ENCODE data around the gene RGS2. TPM values are rescaled to one million over a fixed set of nuclear protein-coding genes. Genes with fewer than 3 reads are reported as not detected.

The RGS2 gene
- polyA plus RNA-seq, 1 donor: 79.7 TPM

DNA sequence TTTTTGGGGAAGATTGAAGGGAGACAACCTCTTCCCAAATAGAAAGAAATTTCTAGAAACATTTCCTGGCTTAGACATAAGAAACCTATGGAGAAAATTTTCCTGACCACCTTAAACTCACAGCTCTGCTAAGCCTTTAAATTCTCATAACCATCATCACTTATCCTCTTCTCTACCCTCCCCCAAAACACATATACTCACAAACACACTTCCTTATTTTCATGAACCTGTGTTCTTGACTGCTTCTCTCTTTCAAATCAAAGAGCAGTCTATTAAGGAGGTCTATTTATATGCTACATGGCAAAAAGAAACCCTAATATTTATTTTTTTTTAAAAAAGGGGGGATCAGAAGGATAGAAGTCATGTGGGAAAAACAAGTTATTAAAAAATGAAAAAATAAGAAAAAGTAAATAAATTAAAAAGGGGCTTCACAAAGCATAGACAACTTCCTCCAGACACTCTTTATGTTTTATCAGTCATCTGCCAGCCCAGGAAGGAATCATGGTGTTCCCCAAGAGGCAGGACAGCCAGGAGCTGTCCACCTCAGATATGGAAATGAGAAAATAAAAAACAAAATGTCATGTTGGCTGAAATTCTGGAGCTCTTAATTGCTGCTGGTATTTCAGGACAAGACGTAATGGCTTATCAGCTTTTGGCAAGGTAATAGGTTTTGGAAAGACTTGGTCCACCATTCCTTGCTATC lies 12.8 kb upstream of the RGS2 start:
- no peak for DNase-seq

- DNase-seq: no peak
Measured at GRCh38 chr1:192797143-192797542, 11.7 kb upstream of the RGS2 start.

DNA sequence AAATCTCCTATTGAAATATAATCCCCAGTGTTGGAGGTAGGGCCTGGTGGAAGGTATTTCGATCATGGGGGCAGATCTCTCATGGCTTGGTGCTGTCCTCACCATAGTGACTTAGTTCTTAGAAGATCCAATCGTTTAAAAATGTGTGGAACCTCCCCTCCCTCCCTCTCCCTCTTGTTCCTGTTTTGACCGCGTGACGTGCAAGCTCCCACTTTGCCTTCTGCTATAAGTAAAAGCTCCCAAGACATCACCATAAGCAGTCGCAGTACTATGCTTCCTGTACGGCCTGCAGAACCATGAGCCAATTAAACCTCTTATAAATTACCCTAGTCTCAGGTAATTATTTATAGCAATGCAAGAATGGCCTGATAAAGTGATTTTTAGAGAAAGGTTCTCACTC lies 10.9 kb upstream of the RGS2 start:
- DNase-seq: no peak

GRCh38 chr1:192801451-192801850 lies 7.4 kb upstream of the RGS2 start:
- no peak for DNase-seq

DNA sequence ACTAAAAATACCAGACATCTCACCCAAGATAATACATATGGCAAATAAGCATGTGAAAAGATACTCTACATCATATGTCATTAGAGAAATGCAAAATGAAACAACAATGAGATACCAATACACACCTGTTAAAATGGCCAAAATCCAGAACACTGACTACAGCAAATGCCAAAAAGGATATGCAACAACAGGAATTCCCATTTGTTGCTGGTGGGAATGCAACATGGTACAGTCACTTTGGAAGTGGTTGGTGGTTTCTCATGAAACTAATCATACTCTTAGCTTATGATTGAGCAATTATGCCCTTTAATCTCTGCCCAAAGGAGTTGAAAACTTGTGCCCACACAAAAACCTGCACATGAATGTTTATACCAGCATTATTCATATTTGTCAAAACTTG lies 6.4 kb upstream of the RGS2 start:
- DNase-seq: no peak

- DNase-seq: no peak
Measured at GRCh38 chr1:192803501-192803900, 5.3 kb upstream of the RGS2 start.

DNA sequence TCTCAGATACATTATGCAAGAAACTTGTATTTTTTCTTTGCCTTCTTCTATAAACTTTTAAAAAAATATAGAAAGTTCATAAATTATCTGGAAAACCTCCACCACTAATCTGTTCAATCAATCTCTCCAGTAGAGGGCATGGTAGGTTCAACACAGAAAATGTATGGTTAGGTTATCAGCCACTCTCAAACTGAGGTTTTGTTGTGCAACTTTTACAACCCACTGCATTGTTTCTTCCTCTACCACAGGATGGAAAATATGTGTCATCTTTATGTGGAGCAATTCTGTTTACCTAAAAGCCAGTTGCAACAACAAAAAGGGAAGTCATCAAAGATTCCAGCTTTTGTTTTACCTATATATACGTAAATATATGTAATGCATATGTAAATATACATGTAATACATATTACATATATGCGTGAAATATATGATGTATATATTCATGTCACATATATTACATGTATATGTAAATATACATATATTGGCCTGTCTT lies 3.0 kb upstream of the RGS2 start:
- DNase-seq: peak; percentile 38

DNA sequence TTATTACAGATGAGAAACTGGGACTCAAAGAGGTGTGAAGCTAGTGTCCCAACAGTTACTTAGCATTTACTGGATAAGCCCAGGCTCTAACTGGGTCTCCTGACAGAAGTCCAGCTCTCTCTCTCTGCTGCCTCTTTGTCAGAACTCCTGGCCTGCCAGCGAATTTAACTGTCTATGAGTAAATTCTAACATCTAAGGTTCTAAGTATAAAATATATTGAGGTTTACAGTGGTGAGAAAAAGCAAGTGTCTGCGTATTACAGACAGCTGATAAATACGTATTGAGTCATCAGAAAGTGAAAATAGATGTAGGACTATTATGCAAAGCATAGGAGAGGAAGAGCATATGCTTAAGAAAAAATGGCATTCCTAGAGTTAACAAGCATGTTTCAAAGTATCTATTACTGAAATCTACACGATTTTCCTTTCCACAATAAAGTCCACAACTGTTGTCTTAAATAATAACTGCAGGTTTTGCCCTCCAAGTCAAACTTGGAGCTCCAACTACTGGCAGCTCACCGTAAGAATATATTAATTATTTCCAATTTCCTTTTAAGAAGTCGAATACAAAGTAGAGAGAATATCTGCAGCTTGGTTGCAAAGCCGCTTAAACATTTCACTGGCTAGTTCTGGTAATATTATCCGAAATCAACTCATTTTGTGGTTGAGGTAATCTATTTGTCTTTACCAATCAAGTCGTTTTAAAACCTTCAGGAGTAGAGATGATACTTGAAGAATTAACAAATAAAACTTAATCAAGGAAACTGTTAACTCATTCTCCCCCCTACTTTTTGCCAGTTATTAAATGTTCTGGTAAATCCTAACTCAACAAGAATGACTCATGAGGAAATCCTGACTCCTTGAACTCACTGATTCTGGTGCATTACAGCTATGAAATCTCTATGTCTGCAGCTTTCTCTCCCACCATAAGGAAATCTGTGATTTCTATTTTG lies 1.4 kb upstream of the RGS2 start:
- no peak for DNase-seq

DNA sequence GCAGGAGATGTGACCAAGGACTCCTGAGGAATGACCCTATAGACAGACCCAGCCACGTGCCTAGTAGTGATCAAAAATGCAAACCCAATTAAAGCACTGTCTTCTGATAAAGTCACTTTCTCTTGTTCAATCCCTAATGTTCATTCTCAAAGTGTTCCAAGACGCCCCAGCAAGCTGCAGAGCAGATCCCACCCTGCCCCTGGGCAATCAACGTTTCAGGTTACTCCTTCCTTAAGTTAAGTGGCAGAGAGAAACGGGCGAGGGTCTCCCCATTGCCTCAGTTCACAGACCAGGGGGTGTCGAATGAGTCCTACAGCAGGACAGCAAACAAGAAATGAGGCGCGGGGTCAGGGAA lies 699 bp upstream of the RGS2 start:
- peak; percentile 8 for DNase-seq

- DNase-seq: peak; percentile 67
Measured at GRCh38 chr1:192809307-192810252, 741 bp downstream of the RGS2 start.

GRCh38 chr1:192810253-192810880 lies 1.5 kb downstream of the RGS2 start:
- peak; percentile 39 for DNase-seq

DNA sequence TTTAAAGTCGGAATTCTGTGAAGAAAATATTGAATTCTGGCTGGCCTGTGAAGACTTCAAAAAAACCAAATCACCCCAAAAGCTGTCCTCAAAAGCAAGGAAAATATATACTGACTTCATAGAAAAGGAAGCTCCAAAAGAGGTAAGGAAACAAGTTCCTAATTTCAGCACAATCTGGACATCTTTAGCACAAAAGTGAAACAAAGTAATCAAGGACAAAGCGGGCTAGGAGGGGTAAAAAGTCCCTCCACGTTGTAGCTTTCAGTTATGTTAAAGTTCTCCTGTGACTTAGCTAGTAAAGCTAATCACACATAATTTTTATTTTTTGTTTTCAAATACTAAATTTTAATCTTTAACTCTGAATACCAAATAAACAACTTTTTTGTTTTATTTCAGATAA lies 2.2 kb downstream of the RGS2 start:
- DNase-seq: no peak

GRCh38 chr1:192811594-192812239 lies 2.9 kb downstream of the RGS2 start:
- DNase-seq: no peak

DNA sequence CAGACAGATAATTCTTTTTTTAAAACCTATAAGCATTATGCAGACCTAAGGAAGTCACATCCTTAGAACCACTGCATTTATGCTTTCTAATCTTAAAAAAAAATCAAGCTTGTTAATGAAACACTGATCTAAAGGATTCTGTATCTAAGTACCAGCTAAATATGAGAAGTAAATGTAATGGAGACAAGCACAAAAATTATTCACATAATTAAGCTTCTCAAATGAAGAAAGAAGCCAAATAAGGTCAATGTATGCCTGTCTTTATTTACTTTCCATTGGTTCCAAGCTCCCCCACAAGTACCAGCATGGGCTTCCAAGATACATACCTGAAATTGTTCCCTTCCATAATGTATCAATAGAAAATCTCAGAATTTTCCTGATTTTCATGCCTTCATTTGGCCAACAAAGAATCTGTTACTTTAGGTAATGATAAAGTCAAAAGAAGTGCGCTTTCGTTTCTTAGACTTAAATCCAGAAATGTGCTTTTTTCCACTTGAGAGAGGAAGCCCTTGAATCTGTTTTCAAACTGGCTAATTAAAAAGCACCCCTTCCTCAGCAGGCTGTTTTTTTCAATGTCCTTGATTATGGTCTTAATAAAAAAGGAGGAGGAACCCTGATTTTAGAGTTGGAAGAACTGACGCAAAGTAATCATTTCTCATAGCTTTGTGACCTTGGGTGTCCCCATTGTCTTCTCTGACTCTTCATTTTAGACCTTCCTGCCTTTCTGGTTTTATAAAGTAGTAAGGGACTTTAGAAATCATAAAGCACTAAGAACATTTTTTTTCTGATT lies 3.8 kb downstream of the RGS2 start:
- no peak for DNase-seq

DNA sequence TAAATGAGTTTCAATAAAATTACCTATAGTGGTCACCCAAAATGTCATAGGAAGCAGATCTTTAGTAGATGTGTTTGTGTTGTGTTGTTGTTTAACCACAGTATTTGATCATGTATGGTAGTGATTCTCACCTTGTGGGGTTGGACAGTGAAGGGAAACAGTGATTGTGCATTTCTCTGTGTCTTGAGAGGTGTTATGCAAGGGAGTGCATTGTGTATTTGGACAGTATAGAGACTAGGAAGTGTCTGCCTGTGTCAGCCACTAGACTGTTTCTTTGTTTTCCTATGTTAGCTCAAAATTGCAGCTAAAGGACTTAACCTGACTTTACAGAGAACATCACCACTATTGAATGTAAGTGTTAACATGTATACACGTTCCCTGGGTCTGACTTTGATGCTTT lies 6.0 kb downstream of the RGS2 start:
- no peak for DNase-seq

GRCh38 chr1:192817246-192817645 lies 8.4 kb downstream of the RGS2 start:
- DNase-seq: no peak

DNA sequence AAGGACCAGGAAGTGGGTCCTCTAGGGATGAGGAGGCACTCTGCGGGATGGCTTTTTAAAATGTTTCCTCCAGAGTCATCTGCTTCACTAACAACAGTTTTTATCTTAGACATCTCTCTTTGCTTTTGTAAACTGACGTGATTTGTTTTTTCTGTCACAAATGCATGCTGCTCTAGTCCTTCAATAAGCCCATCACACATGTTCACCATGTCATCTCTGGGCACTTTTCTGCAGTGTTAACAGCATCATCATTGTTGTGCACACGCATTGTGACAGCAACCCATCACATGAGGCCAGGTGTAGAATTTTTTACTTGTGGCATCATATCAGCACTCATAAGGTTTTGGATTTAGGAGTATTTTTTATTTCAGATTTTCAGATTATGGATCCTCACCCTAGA lies 12.5 kb downstream of the RGS2 start:
- DNase-seq: no peak

DNA sequence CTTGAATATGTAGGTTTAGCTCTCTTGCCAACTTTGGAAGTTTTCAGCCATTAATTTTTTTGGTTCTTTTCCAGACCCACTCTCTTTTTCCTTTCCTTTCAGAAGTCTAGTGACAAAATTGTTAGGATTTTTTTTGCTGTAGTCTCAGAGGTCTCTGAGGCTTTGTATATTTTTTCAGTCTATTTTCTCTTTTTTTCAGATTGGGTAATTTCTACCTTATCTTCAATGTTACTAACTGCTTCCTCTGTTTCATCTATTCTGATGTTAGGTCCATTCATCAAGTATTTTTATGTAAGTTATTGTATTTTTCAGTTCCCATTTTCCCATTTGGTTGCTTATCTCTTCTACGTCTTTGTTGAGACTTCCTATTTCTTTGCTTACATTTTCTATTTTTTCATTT lies 15.7 kb downstream of the RGS2 start:
- DNase-seq: no peak

DNA sequence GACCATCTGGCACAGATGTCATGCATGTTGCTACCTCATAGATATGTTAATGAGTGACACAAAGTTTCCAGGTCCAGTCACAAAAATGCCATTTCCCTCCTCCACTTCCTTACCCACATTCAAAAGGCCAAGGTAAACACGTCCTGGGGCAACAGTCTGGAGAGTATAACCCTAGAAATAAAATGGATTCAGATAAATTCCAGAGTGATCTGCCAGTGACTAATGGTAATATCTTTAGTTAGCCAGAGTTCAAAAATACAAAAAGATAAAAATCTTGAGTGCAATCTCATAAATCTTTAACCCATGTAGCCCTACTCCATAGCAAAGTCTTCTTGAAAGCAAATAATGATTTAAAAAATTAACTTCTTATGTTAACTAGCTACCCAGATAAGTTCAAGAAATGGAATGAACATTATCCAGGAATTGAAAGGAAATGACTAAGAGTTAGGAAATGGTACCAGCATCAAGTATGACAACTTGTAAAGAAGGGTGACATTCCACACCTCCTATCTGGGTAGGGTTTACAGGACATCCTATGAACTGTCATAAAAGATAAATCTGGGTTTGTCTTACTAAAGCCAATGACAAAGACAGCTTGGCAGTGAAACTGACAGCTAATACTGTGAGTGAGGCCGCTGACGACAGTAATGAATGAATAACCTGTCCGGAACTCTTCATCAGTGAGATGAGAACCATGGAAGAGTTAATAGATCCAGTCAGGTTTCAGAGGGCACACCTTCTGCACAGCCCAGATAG lies 18.1 kb downstream of the RGS2 start:
- DNase-seq: no peak
